G401.6 (cell line): Measurements from ENCODE around the gene AFG3L2.
"Not testable (repeated sequence)": the region's sequence is repeated elsewhere in the genome, so short reads cannot be mapped to it uniquely, and the experiment has no call there.

Experiments
- FAIRE-seq: peaks from 2 replicates; lab custom pipeline; 2012; peaks lifted over from hg19 to GRCh38; lab: Jason Lieb, UNC

AFG3L2 gene

DNA sequence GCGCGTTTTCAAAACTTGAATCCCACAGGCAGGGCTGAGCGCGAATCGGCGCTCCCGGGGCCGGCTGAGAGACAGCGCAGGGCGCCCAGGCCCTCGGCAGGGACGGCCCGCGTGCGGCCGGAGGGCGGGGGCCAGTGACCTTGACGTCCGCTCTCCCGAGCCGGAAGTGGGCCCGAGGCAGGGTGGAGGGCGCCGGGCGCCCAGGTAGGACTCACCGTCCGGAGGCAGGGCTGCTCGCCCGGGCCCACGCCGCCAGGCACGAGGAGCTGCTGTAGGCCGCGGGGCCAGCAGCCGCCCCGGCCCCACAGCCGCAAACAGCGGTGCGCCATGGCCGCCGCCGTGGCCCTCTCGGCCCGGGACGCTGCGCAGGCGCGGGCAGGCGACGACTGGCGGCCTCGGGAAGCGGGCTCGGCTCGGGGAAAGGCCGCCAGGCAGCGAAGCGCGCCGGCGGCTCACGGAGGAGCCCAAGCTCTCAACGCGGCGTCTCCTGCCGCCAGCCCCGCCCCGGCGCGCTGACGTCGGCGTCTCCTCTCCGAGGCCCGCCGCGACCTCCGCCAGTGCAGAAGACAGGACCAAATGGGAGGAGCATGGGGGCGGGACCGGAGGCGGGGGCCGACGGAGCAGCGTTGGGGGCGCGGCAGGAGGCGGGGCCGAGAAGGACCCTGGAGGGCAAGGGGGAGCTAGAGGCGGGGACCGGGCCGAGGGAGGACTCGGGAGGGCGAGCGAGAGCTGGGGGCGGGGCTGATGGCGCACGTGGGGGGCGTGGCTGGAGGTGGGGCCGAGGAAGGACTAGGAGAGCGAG is at the start of gene AFG3L2:
Gene AFG3L2 (minus strand): TSS at position 474 of the 802 bp plus-strand sequence. CDS start 145 bp downstream, at position 329.
- FAIRE-seq = no peak

DNA sequence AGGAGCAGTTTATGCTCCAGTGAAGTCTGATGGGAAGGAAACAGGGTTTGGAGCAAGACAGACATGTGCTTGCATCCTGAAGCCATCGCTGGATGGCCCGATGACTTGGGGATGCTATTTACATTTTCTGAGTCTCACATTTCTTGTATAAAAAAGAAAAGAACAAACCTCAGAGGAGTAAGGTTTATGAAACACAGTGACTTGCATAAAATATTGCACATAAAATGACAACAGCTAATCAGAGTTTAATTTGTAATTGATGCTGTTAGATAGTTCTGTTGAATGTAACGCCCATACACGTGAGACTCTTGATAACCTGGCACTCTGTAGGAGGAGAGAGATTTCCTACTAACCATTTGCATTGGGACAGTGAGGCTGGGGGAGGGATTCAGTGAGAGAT is 47.2 kb upstream of the AFG3L2 start:
- FAIRE-seq = no peak

DNA sequence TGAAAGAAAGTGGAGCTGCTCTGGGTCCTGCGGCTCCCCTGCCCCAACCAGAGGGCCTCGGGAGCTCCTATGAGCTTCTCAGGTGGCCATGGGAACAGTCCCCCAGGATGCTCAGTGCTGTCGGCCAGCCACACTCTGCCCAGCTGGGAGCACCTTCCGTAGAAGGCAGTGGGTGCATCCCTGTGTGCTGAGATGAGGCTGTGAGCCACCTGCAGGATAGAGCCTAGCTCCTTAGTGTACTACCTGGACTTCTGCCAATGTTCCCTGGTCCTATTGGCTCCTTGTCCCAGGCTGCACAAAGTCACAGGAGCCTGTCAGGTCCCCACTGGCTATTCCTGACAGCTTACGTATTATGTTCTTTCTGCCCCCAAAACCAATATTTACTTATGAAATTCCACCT is 46.8 kb upstream of the AFG3L2 start:
- FAIRE-seq = no peak

DNA sequence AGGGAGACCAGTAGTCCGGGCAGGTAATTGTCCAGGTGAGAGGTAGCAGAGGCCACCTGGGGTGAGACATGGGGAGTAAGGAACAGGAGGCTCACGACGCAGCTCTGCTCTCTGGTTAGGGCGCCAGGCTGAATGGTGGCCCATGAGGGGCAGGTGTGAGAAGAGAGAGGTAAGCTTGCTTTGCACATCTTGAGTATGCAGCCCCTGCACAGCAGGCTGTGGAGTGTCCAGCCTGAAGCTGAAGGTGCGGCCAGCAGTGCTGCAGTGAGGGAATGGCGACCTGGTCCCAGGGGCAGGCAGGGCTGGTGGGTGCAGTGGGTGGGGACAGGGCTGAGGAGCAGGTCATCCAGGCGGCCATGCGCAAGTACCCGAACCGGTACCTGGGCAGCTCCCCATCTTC is 46.4 kb upstream of the AFG3L2 start:
- no peak for FAIRE-seq

DNA sequence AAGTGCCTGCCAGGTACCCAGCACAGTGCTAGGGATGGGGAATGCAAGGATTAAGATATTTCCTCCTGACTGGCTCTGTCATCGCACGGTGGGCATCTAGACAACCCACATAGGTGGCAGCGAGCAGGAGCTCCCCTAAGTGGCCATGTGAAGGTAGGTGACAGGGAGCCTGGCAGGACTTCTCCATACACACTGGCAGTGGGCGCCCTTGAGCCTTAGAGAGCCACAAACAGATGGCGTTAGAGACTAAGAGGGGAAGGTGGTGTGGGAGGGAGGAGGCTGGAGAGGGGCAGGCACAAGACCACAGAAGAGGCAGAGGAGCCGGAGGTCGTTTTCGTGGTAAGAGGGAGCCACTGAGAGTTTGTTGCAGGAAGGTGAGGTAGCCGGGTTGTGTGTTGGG is 45.9 kb upstream of the AFG3L2 start:
- no peak for FAIRE-seq

DNA sequence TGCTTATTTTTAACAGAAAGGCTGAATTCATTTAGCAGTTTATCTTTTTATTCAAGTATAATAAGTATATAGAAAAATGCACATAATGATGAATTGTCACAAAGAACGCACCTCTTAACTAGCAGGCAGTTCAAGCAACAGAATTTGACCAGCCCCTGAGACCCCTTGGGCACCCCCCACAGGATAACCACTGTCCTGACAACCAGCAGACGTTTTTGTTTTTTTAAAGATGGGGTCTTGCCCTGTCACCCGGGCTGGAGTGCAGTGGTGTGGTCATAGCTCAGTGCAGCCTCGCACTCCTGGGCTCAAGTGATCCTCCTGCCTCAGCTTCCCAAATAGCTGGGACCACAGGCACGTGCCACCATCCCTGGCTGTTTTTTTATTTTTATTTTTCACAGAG is 44.7 kb upstream of the AFG3L2 start:
- FAIRE-seq = no peak

DNA sequence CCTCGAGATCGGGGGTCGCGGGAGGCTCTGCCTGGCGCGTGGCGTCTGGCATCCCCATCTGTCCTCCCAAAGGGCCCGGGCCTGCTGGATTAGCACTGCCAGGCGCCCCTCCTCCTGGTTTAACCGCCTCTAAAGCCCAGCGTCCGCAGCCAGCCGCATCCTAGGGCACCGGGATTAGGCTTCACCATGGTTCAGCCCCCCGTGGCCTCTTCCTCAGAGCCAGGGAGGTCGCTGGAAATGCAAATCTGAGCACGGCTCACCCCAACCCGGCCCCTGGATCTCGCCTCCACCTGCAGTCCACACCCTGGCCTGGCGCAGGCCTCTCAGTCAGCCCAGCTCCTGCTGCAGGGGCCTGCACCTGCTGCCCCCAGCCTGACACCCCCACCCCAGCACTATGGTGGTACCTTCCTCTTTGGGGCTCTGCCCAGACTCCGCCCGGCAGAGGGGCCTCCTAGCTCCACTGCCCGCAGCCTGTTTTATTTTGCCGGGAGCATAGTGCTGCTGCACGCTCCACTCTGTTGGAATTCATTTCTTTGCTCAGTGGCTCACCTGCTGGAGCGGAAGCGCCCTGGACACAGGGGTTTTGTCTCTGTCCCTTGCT is 43.9 kb upstream of the AFG3L2 start:
- no peak for FAIRE-seq

DNA sequence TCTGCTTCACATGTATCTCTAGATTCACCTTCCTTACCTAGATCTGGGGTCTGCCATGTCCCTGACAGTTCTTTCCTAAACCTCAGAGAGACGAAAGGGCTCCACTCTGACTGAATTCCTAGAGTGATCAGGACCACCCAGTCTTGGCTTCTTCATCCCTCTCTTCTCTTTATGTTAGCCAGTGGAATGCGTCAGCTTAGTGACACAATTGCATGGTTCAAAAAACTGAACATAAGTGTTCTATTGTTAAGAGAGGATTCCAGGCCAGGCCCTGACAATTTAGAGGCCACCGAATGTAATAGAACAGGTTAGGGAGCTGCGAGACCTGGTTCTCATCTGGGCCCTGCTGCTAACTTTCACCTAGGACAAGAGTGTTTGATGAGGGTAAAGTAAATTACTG is 40.7 kb upstream of the AFG3L2 start:
- FAIRE-seq = no peak

DNA sequence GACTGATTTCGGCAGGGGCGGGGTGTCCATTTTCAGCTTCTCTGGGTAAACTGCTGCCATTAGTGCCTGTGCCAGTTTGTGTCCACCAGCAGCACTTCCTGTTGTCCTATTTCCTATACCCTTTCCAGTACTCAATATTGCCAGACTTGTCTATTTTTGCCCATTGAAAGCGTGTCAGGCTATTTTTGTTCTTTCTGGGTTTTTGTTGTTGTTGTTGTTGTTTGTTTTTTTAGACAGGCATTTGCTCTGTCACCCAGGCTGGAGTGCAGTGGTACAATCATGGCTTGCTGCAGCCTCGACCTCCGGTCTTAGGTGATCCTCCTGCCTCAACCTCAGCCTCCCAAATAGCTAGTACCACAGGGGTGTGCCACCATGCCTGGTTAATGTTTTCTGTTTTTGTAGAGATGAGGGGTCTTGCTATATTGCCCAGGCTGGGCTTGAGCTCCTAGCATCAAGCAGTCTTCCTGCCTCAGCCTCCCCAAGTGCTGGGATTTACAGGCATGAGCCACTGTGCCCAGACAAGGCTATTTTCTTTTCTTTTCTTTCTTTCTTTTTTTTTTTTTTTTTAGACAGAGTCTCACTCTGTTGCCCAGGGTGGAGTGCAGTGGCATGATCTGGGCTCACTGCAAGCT is 39.2 kb upstream of the AFG3L2 start:
- no peak for FAIRE-seq

DNA sequence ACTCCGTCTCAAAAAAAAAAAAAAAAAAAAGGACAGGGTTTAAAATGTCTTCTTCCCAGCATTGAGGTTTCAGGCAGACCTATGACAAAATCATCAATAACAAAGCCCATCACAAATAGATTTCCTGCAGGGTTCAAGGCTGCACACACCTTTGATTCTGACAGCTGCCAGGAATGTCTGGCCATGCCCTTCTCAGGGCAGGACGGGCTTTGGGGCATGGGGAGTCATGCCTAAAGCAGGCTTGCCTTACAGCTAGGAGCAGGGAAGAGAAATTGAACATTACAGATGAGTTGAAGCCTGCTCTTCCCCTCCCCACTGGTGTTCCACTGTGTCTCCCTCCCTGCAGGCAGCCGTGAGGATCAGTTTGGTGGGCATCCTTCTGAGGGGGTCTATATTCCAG is 34.4 kb upstream of the AFG3L2 start:
- no peak for FAIRE-seq

DNA sequence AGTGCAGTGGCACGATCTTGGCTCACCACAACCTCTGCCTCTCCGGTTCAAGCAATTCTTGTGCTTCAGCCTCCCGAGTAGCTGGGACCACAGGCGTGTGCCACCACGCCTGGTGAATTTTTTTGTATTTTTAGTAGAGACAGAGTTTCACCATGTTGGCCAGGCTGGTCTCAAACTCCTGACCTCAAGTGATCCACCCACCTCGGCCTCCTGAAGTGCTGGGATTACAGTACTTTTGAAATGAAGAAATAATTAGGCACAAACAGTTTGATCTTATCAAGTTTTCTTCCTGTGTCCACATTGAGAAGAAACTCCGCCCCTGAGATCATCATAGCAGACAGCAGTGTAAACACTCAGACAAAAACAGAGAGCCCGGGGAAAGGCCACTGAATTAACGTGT is 33.7 kb upstream of the AFG3L2 start:
- not testable (repeated sequence) for FAIRE-seq

DNA sequence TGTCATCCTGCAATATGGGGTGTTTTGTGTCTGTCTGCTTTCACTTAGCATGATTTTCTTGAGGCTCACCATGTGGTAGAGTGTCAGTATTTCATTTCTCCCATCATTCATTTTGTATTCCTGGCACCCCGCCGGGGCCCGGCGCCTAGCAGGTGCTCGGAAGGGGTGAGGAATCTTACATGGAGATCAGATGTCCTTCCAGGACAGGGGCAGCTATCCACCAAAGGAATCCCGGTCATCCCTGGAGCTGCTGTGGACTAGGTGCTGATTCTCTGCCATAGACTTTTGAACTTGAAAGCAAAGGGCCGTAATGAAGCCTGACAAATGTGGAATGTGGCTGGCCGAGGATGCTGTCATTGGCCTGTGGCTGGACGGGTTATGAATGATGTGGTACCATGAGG is 33.1 kb upstream of the AFG3L2 start:
- FAIRE-seq = no peak

DNA sequence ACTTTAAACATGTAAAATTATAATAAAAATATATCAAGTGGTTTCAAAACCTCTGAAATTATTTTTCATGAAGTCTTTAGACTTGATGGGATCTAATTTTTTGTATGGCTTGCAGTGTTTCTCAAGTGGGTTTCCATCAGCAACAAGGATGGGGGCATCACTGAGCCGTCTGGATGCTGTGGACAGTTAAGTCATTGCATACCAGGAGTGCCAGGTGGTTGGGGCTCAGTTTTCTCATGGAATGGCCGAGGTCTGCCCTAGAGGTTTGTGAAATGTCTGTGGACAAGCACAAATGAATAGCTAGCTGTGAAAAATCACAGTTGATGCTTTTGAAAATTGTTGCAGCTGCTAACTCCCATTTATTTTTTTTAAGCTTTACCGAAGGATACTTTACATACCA is 32.4 kb upstream of the AFG3L2 start:
- no peak for FAIRE-seq

DNA sequence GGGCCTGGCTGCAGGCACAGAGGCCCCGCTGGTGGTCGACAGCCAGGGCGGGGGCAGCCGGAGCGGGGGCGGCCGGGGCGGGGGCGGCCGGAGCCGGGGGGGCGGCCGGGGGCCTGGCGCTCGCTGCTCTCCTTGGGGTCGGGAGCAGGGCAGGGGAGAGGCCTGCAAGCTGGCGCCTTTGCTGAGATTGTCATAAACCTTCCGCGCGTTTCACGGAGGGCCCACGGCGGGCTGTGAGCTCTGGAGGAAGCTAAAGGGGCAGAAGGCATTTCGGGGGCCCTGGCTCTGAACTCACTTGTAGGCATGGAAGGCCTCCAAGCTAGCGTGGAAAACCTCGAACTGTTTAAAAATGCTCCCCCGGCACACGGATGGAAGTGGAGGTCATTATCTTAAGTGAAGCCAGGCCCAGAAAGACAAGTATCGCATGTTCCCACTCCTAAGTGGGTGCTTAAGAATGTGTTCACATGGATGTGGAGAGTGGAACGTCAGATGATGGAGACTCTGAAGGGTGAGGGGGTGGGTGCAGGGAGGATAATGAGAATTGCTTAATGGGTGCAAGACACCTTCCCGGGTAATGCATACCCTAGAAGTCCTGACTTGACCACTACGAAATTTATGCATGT is 31.3 kb upstream of the AFG3L2 start:
- no peak for FAIRE-seq

DNA sequence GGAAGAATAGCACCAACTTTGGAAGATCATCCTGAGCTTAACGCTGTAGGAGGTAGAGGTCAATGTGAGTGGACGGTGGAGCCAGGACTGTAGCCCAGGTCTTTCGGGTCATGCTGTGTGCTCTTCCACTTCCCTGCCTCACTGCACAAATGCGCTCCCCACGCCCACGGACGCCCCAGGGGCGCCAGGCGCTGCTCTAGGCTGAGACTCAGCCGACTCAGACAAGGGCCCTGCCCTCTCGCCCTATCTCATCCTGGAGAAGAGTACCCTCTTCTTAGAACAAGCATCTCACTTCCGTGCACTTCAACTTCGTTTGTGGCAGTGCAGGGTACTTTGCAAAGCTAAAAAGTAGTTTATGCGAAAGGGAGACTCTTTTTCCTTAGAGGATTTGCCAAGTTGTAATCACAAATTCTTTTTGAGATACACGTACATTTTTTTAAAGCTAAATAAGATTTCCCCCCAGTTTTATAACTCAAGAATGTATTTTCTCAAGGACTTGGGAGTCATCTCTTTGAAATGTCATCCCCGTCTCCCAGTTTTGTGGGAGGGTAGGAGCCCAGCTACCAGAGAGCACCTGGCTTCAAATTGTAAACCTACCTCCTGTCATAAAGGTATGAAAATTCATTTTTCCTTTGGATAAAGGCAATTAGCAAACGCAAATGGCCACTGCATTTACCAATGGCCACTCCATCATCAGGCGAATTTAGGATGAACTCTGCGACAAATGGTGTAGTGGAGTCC is 29.5 kb upstream of the AFG3L2 start:
- FAIRE-seq = no peak

DNA sequence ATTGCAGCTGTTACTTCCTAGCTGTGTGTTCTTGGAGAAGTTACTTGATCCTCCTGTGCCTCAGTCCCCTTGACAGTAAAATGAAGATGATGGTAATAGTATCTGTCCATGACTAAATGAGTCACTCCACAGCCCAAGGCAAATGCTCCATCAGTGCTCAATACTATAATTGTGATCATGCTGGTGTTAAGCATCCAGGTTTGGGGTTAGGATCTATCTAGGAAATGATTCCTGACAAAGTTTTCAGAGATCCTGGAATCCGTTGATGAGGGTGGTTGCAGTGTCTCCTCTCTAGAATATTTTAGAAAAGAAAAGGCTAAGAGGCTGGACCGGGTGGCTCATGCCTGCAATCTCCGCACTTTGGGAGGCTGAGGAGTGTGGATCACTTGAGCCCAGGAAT is 28.0 kb upstream of the AFG3L2 start:
- FAIRE-seq = no peak

DNA sequence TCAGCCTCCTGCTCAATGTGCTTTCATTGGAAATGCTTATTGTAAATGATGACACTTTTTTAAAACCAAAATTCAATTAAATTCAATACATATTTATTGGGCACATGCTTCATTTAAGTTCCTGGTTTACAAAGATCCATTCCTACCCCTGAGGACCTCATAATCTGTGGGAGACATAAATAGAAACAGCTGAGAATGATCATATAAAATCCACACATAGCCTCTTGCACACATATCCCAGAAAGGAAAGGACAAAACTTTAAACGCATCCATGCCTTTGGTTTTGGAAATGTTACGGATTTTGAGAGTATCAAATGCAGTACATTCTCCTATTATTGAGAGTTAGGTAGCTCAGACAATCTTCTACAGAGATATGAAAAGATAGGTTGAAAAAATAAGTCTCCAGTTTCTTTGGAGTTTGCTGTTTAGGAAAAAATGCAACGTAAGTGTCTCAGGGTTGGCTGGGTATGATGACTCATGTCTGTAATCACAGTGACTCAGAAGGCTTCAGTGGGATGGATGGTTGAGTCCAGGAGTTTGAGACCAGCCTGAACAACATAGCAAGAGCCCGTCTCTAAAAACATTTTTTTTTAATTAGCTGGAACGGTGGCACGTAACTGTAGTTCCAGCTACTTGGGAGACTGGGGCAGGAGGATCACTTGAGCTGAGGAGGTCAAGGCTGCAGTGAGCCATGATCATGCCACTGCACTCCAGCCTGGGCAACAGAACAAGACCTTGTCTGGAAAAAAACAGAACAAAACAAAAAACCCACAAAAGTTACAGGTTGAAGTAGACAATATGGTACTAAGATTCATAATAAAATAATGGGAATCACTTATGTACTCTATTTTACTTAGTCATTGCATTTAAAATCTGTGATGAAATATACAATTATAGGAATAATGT is 26.8 kb upstream of the AFG3L2 start:
- no peak for FAIRE-seq

DNA sequence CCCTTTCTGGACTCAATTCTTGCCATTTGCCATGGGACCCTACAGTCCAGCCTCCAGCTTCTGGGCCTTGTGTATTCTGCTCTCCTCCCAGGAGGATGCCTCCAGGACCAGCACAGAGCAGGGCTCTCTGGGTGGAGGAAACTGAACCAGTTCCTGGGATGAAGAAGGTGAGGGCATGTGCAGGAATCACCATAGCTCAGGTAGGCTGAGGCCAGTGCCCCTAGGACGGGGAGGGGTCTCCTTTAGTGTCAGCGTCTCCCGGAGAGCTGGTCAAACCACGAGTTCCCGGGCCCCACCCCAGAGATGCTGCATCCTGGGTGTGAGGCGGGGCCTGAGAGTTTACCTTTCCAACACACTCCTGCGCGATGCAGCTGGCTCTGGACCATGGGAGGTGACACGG is 24.9 kb upstream of the AFG3L2 start:
- FAIRE-seq = no peak

DNA sequence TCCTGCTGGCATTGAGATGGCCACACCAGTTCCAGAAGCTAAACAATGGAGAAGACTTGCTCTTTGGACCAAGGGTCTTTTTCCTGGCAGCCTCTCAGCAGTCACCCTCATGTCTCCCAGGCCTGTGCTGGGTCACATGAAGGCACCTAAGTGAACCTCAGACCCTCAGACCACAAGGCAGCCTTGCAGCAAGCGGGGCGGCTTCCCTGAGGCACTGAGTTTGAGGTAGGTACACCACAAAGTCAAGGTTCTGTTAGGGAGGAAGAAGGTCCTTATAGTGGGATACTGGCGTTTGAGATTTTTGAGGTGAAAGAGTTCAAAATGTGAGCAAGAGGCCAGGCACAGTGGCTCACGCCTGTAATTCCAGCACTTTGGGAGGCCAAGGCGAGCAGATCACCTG is 22.2 kb upstream of the AFG3L2 start:
- FAIRE-seq = no peak

DNA sequence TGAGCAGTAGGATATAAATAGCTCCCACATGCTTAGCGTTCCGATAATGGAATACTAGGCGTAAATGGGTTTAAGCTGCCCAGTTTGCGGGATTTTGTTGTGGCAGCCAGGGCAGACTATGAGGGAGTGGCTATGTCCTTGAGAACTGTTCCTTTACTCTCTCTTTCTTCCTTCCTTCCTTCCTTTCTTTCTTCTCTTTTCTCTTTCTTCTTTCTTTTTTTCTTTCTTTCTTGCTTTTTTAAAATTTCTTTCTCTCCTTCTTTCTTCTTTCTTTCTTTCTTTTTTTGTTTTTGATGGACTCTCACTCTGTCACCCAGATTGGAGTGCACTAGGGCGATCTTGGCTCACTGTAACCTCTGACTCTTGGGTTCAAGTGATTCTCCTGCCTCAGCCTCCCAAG is 21.6 kb upstream of the AFG3L2 start:
- FAIRE-seq = no peak

DNA sequence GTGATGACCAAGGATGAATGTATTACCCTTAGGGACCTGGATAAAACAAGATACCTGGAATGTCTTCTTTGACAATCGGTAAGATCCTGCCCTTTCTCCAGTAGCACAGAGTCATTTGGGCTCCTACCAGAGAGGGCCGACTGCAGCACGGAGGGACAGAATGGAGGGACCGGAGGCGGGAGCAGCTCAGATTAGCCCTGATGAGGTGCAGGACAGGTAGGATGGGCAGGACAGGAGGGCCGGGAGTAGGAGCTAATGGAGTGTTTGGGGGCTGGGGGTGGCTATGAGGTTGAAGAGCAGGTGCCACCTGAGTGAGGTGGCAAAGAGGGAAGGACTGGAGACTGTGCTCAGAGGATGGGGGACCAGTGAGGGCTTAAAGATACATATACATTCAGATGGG is 20.8 kb upstream of the AFG3L2 start:
- FAIRE-seq = no peak

DNA sequence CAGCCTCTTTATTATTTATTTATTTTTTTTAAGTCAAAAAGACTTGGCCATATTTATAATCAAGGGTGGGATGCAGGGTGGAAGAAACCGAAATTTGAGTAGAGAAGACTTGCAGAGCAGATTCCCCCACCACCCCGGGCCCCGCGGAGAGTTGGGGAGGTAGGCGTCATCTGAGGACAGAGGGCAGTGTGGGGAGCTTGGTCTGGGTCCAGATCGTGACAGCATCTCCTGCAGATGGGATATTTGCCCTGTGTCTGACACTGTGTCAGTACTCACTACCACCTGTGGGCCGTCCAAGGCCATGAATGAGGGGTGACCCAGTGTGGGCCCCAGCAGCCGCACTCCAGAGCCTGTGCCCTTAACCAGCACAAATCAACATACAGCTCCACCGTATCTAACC is 20.2 kb upstream of the AFG3L2 start:
- FAIRE-seq = no peak
